Activated naive CD4-positive, alpha-beta T cell treated with anti-CD3 and anti-CD28 coated beads, Interleukin-2, amount 10 ng/mL, durations not matched to agents 7 days and 5 days (primary cell): Measurements from ENCODE around the gene IL3.

Source experiments
- CTCF ChIA-PET: fragments of 350-600 bp; sonication (Branson Sonifier 250); formaldehyde crosslinking; loops from one replicate; lab custom pipeline; 2021; ENCODE audit warnings: antibody characterized with exemption; lab: Charles Lee
- DNase-seq: peaks from one replicate; pipeline ENCODE4 v3.0.0-alpha.2; 2020
- H3K27ac Mint-ChIP-seq: one replicate; pipeline ENCODE4 v1.8.0; 2021; ENCODE audit warnings: mild to moderate bottlenecking, moderate library complexity, mixed read lengths
- H3K27me3 Mint-ChIP-seq: one replicate; pipeline ENCODE4 v1.8.0; 2021; ENCODE audit warnings: mild to moderate bottlenecking, mixed read lengths
- H3K36me3 Mint-ChIP-seq: one replicate; pipeline ENCODE4 v1.8.0; 2021; ENCODE audit warnings: mixed read lengths
- H3K4me1 Mint-ChIP-seq: one replicate; pipeline ENCODE4 v1.8.0; 2021; ENCODE audit warnings: mixed read lengths
- H3K4me3 Mint-ChIP-seq: one replicate; pipeline ENCODE4 v1.8.0; 2021; ENCODE audit warnings: mild to moderate bottlenecking, moderate library complexity, mixed read lengths
- H3K9me3 Mint-ChIP-seq: one replicate; pipeline ENCODE4 v1.8.0; 2021; ENCODE audit warnings: mixed read lengths

Gene IL3

DNA sequence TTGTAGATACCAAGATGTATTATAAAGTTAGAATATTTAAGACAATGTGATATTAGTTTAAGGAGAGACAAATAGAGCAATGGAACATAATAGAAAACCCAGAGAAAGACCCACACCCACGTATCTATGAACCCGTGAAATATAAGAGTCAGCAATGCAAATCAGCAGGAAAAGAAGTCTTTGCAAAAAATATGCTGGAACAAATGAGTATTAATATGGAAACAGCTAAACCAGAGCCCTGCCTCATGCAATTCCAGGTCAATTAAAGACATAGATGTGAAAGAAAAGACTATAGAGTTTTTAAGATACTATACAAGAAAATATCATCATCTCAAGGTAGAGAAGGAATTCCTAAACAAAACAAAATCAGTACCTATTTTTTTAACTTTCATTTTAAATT, 23.1 kb upstream of the IL3 start:
- CTCF ChIA-PET, result no interaction called here
- H3K4me3 Mint-ChIP-seq, result no peak overlapping the region
- no peak for DNase-seq
- H3K4me1 Mint-ChIP-seq, result no peaks in the 10 kb centered on the region
- peaks cover 1% of the 10 kb centered on the region for H3K36me3 Mint-ChIP-seq
- peaks cover 62% of the 10 kb centered on the region for H3K27me3 Mint-ChIP-seq
- H3K9me3 Mint-ChIP-seq, result peaks cover 12% of the 10 kb centered on the region
- no peak overlapping the region for H3K27ac Mint-ChIP-seq

DNA sequence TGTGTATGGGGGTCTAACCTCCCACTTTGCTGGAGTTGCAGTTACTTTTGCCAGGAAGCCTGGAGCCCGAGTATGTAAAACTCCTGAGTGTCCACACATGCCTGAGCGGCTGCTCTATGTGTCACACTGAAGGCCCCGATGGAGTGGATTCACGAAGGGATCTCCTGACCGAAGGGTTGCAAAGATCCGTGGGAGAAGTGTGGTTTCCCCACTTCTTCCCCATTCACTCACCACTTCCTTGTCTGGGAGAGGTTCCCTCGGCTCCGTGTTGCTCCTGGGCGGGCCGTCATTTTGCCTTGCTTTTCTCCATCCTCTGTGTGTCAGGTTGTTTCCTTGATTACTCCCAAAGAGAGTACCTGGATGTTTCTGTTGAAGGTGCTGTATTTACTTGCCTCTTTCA, 16.2 kb upstream of the IL3 start:
- Mint-ChIP-seq H3K9me3 (no peaks in the 10 kb centered on the region), H3K4me1 (no peaks in the 10 kb centered on the region), H3K27ac (no peak overlapping the region), H3K27me3 (peaks cover 62% of the 10 kb centered on the region), H3K36me3 (no peaks in the 10 kb centered on the region), H3K4me3 (no peak overlapping the region)
- DNase-seq, result no peak
- CTCF ChIA-PET, result no interaction called here

DNA sequence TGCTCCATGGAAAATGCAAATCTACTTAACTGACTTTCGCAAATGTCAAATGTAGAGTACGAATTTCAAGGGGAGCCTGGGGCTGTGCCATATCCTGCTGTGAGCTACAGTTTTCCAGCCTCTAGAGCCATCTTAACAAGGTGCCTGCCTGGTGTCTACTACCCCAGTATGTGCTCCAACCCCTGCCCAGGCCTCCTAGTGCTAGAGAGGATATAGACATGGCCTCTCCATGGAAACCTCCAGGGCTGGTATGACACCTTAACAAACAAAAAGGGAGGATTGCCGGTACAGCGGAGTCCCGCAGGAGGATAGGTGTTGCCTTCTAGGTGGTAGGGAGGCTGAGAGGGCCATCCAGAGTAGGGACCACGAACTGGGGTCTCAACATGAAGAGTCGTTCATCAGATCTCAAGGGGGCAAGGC, 13.6 kb upstream of the IL3 start:
- H3K4me3 Mint-ChIP-seq, result no peak overlapping the region
- peaks cover 64% of the 10 kb centered on the region for H3K27me3 Mint-ChIP-seq
- no peaks in the 10 kb centered on the region for H3K9me3 Mint-ChIP-seq
- no peak overlapping the region for H3K27ac Mint-ChIP-seq
- H3K4me1 Mint-ChIP-seq, result no peaks in the 10 kb centered on the region
- H3K36me3 Mint-ChIP-seq, result no peaks in the 10 kb centered on the region
- CTCF ChIA-PET, result no interaction called here
- no peak for DNase-seq

DNA sequence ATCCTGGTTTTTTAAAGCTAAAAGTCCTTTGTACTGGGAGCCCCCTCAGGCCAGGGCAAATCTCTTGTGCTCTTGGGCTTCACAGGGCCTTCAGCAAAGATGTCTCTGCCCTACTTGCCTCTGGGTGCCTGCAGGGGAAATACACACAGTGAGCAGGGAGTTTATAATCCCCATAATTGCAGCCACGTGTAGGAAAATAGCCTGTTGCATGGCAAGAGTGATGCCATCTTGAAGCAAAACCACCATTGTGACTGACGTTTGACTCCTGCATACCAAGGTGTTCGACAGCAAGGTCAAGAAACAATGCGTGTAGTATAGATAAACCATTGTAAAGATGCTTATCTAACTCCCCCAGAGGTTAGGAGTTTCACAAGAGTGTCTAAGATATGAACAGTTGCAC, 11.4 kb upstream of the IL3 start:
- CTCF ChIA-PET, result no interaction called here
- Mint-ChIP-seq H3K27me3 (peaks cover 63% of the 10 kb centered on the region), H3K4me3 (no peak overlapping the region), H3K9me3 (no peaks in the 10 kb centered on the region), H3K27ac (no peak overlapping the region), H3K4me1 (no peaks in the 10 kb centered on the region), H3K36me3 (no peaks in the 10 kb centered on the region)
- no peak for DNase-seq

DNA sequence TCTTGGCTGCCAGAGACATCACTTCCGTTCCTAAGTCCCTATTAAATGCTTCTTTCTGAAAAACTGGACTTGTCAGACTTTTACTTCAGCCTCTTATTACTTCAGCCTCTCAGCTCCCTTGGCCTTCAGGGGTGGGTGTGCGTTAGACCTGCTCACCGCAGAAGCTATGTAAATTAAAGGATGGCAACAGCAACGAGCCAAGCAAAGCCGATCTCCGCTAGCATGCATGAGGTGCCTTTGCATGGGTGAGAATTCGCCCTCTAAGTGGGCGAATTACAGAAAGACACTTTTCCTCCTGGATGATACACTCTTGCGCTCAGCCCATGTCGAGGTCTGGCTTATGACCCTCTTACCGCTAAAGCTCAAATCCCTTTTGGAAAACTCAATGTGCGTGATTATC, 10.9 kb upstream of the IL3 start:
- Mint-ChIP-seq H3K9me3 (no peaks in the 10 kb centered on the region), H3K36me3 (no peaks in the 10 kb centered on the region), H3K27ac (no peak overlapping the region), H3K27me3 (peaks cover 65% of the 10 kb centered on the region), H3K4me1 (peaks cover 4% of the 10 kb centered on the region), H3K4me3 (no peak overlapping the region)
- peak; percentile 14 for DNase-seq
- CTCF ChIA-PET, result interaction anchor here (1.0 kb wide), 1 partner anchor 8 kb away, joined by 3 read pairs; no protein-coding TSS in a partner anchor

DNA sequence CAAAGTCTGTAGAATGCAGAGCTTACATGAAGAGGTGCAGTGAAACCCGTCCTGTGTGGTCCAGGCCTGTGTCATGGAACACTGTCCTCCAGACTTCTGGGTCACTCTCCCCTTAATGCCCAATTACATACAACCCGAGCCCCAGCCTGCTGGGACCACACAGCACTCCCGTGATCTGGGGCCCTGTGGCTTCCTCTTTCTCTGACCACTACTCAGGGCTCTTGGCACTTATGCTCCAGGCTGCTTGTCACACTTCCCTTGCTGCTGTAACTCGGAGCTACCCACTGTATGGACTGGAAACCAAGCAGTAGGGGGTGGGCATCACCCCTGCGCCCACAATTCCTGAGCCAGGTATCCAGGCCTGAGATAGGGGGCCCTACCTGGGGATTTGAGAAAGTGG, 10.3 kb upstream of the IL3 start:
- Mint-ChIP-seq H3K4me1 (peaks cover 9% of the 10 kb centered on the region), H3K27me3 (peaks cover 66% of the 10 kb centered on the region), H3K27ac (no peak overlapping the region), H3K9me3 (no peaks in the 10 kb centered on the region), H3K4me3 (no peak overlapping the region), H3K36me3 (no peaks in the 10 kb centered on the region)
- DNase-seq, result peak; percentile 16
- CTCF ChIA-PET, result interaction anchor here (1.0 kb wide), 1 partner anchor 8 kb away, joined by 3 read pairs; no protein-coding TSS in a partner anchor

DNA sequence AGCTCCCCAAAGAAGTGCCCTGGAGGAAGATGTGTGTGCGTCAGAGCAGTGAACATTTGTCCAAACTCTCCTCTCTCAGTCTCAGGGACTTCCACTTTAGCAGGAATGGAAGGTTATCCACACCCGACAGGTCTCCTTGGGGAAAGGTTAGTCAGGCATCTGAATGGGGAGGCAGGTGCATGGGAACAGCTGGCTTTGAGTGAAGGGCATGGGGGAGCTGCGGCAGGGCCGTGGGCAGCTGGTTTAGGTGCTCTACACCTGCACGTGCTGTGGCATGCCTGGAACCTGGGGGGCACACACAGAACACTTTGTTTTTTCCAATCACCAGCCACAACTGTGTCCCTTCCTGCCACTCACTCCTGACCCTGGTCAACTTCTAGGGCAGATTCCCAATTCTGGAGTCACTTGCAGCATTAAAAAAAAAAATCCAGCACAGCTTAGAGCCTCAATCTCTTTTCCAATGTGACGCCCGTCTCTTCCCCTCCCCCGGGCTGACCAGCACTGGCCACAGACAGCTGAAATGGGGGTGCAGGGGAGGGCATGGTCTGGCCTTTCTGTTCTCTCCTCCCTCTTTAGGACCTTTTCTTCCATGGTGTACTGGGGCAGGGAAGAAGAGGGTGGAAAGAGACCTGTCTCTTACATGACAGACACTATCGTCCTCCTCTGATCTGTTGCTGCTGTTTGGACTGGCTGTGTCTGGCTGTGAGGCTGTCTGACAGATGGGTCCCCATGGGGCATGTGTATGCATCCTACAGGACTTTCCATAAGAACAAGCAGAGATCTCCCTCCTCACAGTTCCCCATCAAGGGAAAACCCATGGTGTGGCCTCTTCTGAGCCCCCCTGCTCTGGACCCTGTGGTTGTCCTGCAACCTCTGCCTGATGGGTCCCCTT, 9.5 kb upstream of the IL3 start:
- no peak for DNase-seq
- Mint-ChIP-seq H3K4me1 (peaks cover 13% of the 10 kb centered on the region), H3K27me3 (peaks cover 69% of the 10 kb centered on the region), H3K9me3 (no peaks in the 10 kb centered on the region), H3K4me3 (no peak overlapping the region), H3K36me3 (no peaks in the 10 kb centered on the region), H3K27ac (no peak overlapping the region)
- CTCF ChIA-PET, result interaction anchor here (1.0 kb wide), 1 partner anchor 9 kb away, joined by 3 read pairs; no protein-coding TSS in a partner anchor

DNA sequence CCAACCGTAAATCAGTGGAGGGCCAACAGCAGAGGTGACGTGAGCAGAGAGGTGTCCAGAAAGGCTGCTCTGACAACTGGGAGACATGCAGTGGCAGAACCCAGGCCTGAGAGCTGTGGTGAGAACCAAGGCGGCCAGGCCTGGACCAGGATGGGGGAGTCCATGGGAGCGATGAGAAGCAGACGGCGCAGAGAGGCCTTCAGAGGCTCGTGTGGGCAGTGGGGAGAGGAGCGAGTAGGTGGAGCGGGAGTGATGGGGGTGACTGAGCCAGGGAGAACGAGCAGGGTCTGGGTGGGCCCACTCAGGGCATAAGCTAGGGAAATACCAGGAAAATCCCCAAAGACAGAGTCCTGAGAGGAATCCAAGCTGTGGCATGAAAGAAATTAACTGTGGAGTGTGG, 7.9 kb upstream of the IL3 start:
- Mint-ChIP-seq H3K27ac (no peak overlapping the region), H3K36me3 (no peaks in the 10 kb centered on the region), H3K27me3 (peaks cover 70% of the 10 kb centered on the region), H3K4me3 (no peak overlapping the region), H3K9me3 (no peaks in the 10 kb centered on the region), H3K4me1 (peaks cover 29% of the 10 kb centered on the region)
- no peak for DNase-seq
- CTCF ChIA-PET, result interaction anchor here (1.7 kb wide), 1 partner anchor 11 kb away, joined by 8 read pairs; no protein-coding TSS in a partner anchor

DNA sequence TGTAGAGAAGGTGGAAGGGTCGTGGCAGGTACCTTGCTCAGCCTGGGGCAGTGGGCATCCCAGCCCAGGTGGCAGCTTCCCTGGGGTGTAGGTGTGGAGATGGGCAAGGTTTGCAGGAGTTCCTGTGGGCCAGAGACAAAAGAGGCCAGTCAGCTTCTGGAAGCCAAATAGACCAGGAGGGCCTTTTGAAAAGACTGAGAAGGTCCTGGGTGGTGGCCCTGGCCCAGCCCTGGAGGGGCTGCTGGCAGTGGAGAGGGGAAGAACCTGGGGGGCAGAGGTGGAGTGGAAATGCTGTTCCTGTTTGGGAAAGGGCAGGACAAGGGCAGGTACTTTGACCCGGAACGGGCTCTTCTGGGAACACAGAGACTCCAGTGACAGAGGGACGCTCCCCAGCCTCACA, 7.0 kb upstream of the IL3 start:
- no peaks in the 10 kb centered on the region for H3K36me3 Mint-ChIP-seq
- CTCF ChIA-PET, result interaction anchor here (1.6 to 1.7 kb wide), 2 partner anchors 10 to 46 kb away, joined by 6 to 8 read pairs; no protein-coding TSS in a partner anchor
- H3K4me3 Mint-ChIP-seq, result no peak overlapping the region

DNA sequence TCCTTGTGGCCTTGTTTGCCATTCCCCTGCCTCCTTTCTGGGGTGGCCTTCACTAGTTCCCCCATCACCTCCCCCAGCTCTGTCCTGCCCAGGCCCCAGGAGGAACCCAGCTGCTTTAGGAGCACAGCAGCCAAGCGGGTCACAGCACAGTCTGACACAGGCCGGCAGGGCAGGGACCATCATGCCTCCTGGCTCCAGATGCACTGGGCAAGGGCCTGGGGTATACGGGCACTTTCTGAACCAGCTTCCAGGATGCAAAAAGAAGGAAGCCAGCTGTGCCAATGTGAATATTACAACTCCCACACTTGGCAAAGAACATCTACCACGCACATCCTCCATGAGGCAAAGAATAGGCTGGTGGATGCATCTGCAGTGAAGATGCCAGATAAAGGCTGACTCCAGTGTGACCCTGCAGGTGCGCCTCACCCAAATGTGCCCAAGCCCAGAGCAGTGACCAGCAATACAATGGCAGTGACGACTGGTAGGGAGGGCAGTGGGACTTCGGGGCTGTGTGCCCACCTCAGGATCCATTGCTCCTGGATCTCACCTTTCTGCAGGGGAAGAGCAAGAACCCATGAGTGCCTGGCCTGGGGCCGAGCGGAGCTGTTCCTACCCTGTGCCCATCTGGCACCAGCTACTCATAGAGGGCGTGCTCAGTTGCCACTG, 6.3 kb upstream of the IL3 start:
- CTCF ChIA-PET, result interaction anchor here (1.3 to 1.7 kb wide), 3 partner anchors 9 to 47 kb away, joined by 3 to 8 read pairs (median 6); no protein-coding TSS in a partner anchor
- no peaks in the 10 kb centered on the region for H3K9me3 Mint-ChIP-seq

More for the DNA sequence above, 7.0 kb upstream of the IL3 start:
- Mint-ChIP-seq H3K27me3 (peaks cover 76% of the 10 kb centered on the region), H3K4me1 (peaks cover 33% of the 10 kb centered on the region), H3K9me3 (no peaks in the 10 kb centered on the region), H3K27ac (no peak overlapping the region)
- peak; percentile 7 for DNase-seq

DNA sequence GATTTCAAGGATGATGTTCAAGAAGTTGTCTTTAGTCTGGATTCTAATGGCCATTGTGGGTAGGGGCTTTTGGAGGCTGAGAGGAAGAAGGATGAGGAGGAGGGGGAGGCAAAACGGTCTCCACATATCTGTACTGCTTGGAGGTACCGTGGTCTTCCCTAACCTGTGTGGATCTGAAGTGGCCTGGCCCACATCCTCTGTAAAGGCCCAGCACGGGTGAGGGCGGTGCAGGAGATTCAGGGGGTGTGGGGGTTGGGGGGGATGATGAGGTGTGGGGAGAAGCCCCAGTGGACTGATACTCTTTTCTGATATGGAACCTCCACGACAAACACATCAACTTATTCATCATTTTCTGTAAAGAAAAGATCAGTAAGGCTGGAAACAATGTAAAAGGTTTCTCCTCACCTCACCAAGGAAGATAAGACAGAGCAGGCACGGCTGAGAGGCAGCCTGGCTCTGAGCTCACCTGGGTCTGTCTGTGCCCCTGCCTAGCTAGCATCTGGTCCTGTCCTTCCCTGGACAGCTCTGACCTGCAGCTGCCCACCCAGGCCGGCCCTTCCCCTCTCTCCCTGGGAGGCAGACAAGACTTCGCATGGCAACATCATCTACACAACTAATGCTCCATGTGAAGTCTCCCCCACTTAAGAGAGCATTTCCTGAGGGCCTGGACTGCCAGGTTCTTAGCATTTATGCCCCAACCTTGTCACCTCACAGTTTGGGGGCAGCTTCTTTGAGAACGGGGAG, 5.6 kb upstream of the IL3 start:
- no peak overlapping the region for H3K4me3 Mint-ChIP-seq
- peak; percentile 14 for DNase-seq
- peaks cover 86% of the 10 kb centered on the region for H3K27me3 Mint-ChIP-seq
- H3K27ac Mint-ChIP-seq, result no peak overlapping the region
- H3K36me3 Mint-ChIP-seq, result no peaks in the 10 kb centered on the region
- H3K9me3 Mint-ChIP-seq, result no peaks in the 10 kb centered on the region
- peaks cover 45% of the 10 kb centered on the region for H3K4me1 Mint-ChIP-seq
- CTCF ChIA-PET, result interaction anchor here (1.3 kb wide), 1 partner anchor 48 kb away, joined by 3 read pairs; no protein-coding TSS in a partner anchor

More for the DNA sequence above, 6.3 kb upstream of the IL3 start:
- Mint-ChIP-seq H3K4me3 (no peak overlapping the region), H3K27ac (no peak overlapping the region), H3K27me3 (peaks cover 83% of the 10 kb centered on the region), H3K4me1 (peaks cover 39% of the 10 kb centered on the region), H3K36me3 (no peaks in the 10 kb centered on the region)
- peak; percentile 11 for DNase-seq

DNA sequence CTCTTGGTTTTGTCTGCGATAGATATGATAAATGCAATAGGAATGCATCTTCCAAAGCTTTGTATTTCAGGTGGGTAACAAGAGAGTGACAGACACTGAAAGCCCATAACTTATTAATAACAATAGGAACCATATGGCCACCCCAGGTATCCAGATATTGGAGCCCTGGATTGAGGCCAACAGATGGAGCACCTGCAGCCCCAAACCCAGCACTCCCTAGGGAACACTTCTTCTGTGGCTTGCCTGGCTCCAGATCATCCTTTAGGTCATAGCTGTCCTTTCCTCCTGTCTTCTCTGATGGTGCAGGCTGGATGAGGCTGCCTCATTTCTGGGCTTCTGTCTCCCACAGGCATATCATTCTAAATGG, 5.0 kb upstream of the IL3 start:
- Mint-ChIP-seq H3K36me3 (no peaks in the 10 kb centered on the region), H3K4me1 (peaks cover 45% of the 10 kb centered on the region), H3K27me3 (peaks cover 83% of the 10 kb centered on the region), H3K4me3 (no peak overlapping the region), H3K9me3 (no peaks in the 10 kb centered on the region), H3K27ac (no peak overlapping the region)
- peak; percentile 13 for DNase-seq
- CTCF ChIA-PET, result interaction anchor here (1.3 kb wide), 1 partner anchor 48 kb away, joined by 3 read pairs; no protein-coding TSS in a partner anchor

DNA sequence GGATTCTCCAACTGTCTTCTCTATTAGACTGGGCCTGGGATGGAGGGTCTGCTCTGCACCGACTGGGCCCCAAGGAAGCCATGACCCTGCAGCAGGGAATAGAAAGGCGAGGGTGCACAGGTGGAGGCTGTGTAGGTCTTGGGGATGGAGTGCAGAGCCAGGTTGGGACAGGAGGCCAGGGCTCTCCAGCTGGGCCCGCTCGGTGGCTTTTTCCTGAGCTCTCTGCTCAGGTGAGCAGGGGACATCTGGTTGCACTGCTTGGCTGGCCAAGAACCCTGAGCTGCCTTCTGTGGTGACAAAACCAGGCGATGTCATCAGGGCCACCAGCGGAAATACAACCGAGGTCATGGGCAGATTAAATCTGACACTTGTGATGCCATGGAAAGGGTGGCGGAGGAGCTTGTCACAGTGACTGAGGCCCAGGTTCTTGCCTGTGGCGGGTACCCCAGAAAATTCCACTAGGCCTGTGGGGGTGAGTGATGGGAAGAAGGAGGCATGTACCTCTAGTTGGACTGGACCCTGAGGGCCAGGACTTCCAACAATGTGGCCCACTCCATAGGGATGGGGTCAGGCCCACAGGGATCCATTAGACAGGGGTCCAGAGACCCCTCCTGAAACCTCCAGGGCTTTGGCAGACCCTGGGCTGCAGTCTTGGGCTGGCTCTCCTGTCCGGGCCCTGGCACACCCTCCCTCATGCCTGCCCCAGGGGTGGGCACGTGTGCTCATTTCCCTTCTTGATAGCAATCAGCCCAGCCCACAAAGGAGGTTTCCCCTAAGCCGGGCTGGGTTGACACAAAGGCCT, 4.4 kb upstream of the IL3 start:
- peak; percentile 57 for DNase-seq
- Mint-ChIP-seq H3K27me3 (peaks cover 82% of the 10 kb centered on the region), H3K36me3 (no peaks in the 10 kb centered on the region), H3K4me3 (no peak overlapping the region), H3K27ac (no peak overlapping the region), H3K4me1 (peaks cover 45% of the 10 kb centered on the region), H3K9me3 (no peaks in the 10 kb centered on the region)
- CTCF ChIA-PET, result interaction anchor here (1.2 to 1.3 kb wide), 2 partner anchors 49 to 466 kb away, joined by 3 read pairs; no protein-coding TSS in a partner anchor
